Tibial nerve (tissue), 4 donors: ENCODE results near the gene OR1K1. TPM values are rescaled to one million over a fixed set of nuclear protein-coding genes. Genes with fewer than 3 reads are reported as not detected.

ENCODE experiments used
- DNase-seq, 2 donors: peaks; one replicate each; pipeline ENCODE4 v3.0.0-alpha.2; 2019; ENCODE audit warnings: low spot score in 2 of 2
- H3K27ac ChIP-seq, 4 donors: fragments of 200-600 bp; sonication (generic) in 3 of 4; one replicate each; pipeline ENCODE4 v1.5.1; 2017 to 2019; ENCODE audit warnings: mild to moderate bottlenecking in 1 of 4
- H3K27me3 ChIP-seq, 2 donors: fragments of 200-600 bp; sonication (generic) in 1 of 2; one replicate each; pipeline versions ENCODE4 v1.5.1 to v1.6.0; 2017 to 2019
- H3K36me3 ChIP-seq, 3 donors: fragments of 200-600 bp; sonication (generic); one replicate each; pipeline ENCODE4 v1.5.1; 2018 to 2019
- H3K4me1 ChIP-seq, 4 donors: fragments of 200-600 bp; sonication (generic) in 3 of 4; one replicate each; pipeline ENCODE4 v1.5.1; 2017 to 2019
- H3K4me3 ChIP-seq, 4 donors: fragments of 200-600 bp; sonication (generic) in 3 of 4; one replicate each; pipeline ENCODE4 v1.5.1; 2017 to 2019; ENCODE audit warnings: mild to moderate bottlenecking in 1 of 4, moderate library complexity in 1 of 4
- H3K9me3 ChIP-seq, 4 donors: fragments of 200-600 bp; sonication (generic) in 3 of 4; one replicate each; pipeline ENCODE4 v1.5.1; 2017 to 2019
- EP300 ChIP-seq, 2 donors: sonication (generic); formaldehyde crosslinking; IDR thresholded peaks; one replicate each; pipeline ENCODE4 v1.6.1; 2017; ENCODE audit warnings: antibody characterized with exemption in 2 of 2, mild to moderate bottlenecking in 1 of 2
- POLR2A ChIP-seq, 2 donors: fragments of 450-650 bp; IDR thresholded peaks; one replicate each; pipeline ENCODE4 v1.6.1; 2017; ENCODE audit warnings: antibody characterized with exemption in 2 of 2, mild to moderate bottlenecking in 2 of 2, moderate library complexity in 2 of 2
- WGBS, 2 donors: methylation state at CpG; one replicate each; pipeline ENCODE4 v1.1.5; 2018; 5-methylcytosine and 5-hydroxymethylcytosine counted together
- total RNA-seq, 4 donors: library from RNA; depleted of rRNA; stranded (reverse); fragments of >200 nt; gene quantifications; one replicate each; pipeline ENCODE4 v1.1.0, GENCODE V29; 2016
- TF ChIP-seq, protein P1 (sequence below), 5 experiments: fragments of 200-600 bp in 3 of 5; fragments of 450-650 bp in 2 of 5; sonication (generic) in 3 of 5; IDR thresholded peaks; one replicate each; pipeline ENCODE4 v1.5.1; 2016 to 2019; ENCODE audit warnings: antibody characterized with exemption in 5 of 5, mild to moderate bottlenecking in 3 of 5, moderate library complexity in 2 of 5

The OR1K1 gene
- total RNA-seq, 4 donors from 2014 or later: not detected

DNA sequence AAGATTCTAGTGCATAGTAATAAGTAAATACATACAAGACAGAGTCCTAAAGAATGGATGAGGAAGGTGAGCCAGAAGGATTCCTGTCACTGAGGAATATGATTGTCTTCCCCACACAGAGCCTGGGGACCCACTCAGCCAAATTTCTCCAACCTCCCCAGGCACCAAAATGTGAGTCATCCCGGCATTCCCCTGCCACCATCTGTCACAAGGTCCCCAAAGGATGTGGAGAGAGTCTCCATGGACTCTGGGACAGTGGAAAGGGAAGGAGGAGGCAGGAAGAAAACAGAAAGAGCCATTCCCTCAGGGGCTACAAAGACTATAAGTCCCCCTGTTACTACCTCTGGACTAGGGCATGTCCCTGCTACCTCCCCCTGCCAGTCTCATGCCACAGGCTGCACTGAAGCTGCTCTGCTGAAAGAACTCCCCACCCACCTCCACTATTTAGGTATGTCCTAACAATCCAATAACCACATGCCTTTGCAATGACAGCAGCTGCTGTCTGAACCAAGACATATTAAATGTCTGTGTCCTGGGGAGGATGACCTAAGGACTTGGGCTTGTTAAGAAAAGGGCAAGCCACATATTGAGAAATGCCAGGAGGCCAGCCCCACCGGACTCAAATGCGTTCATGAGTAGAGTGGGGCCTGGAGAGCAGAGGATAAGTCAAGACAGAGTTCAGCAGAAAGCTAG, 21.8 kb upstream of the OR1K1 start:
- H3K27ac ChIP-seq: no peak overlapping the region
- no peak overlapping the region for H3K4me3 ChIP-seq
- H3K9me3 ChIP-seq: peaks cover 0 to 22% (median 0%) of the 10 kb centered on the region in 4 donors
- no peaks in the 10 kb centered on the region for H3K27me3 ChIP-seq
- no peaks in the 10 kb centered on the region for H3K36me3 ChIP-seq
- TF ChIP-seq POLR2A (IDR thresholded peaks at IDR 0.05) (no peak), EP300 (IDR thresholded peaks at IDR 0.05) (no peak)
- TF ChIP-seq, protein P1, sequence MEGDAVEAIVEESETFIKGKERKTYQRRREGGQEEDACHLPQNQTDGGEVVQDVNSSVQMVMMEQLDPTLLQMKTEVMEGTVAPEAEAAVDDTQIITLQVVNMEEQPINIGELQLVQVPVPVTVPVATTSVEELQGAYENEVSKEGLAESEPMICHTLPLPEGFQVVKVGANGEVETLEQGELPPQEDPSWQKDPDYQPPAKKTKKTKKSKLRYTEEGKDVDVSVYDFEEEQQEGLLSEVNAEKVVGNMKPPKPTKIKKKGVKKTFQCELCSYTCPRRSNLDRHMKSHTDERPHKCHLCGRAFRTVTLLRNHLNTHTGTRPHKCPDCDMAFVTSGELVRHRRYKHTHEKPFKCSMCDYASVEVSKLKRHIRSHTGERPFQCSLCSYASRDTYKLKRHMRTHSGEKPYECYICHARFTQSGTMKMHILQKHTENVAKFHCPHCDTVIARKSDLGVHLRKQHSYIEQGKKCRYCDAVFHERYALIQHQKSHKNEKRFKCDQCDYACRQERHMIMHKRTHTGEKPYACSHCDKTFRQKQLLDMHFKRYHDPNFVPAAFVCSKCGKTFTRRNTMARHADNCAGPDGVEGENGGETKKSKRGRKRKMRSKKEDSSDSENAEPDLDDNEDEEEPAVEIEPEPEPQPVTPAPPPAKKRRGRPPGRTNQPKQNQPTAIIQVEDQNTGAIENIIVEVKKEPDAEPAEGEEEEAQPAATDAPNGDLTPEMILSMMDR (IDR thresholded peaks at IDR 0.05): no peak
- no peaks in the 10 kb centered on the region for H3K4me1 ChIP-seq
- DNase-seq: no peak
- WGBS, 2 donors: 57% methylated on average over 3 of the region's 3 CpGs

DNA sequence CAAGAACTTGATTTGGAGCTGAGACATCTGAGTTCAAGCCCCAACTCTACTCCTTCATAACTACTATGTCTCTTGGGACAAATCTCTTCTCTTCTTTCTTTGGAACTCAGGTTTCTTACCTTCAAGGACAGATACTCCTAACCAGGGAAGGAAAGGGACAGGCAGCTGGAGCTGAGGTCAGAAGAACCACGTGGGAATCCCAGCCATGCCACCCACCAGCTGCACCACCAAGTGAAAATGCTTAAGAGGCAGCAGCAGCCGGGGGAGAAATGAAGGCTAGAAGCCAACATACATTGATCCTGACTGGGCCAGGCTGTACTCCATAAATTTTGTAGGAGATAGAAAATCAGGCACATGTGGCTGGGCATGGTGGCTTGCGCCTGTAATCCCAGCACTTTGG, 20.7 kb upstream of the OR1K1 start:
- WGBS, 2 donors: 85 to 88% methylated on average over 3 of the region's 3 CpGs
- Histone ChIP-seq H3K4me3 (no peak overlapping the region), H3K36me3 (no peaks in the 10 kb centered on the region), H3K27ac (no peak overlapping the region), H3K27me3 (no peaks in the 10 kb centered on the region), H3K4me1 (no peaks in the 10 kb centered on the region), H3K9me3 (peaks cover 0 to 11% (median 0%) of the 10 kb centered on the region in 4 donors)
- no peak for DNase-seq
- TF ChIP-seq EP300 (IDR thresholded peaks at IDR 0.05) (no peak), POLR2A (IDR thresholded peaks at IDR 0.05) (no peak)
- TF ChIP-seq, protein P1 (IDR thresholded peaks at IDR 0.05): no peak

DNA sequence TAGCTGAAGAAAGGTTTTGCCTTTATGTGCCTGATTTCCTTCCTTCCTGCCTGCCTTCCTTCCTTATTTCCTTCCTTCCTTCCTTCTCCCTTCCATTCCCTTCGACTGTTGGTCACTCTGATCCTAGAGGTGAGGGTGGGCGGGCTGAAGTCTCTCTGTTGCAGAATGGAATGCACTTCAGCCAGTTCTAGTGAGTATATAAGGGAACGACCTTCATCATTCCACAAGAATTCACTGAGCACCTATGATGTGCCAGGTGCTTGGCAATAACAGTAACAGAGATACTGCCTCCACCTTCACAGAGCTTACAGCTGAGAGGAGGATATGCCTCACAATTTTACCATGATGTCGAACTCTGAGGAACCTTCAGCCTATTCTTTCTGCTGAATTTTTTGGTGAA, 19.9 kb upstream of the OR1K1 start:
- H3K27ac ChIP-seq: no peak overlapping the region
- H3K4me1 ChIP-seq: no peaks in the 10 kb centered on the region
- H3K9me3 ChIP-seq: peaks cover 0 to 9% (median 0%) of the 10 kb centered on the region in 4 donors
- TF ChIP-seq EP300 (IDR thresholded peaks at IDR 0.05): no peak
- no peak for TF ChIP-seq POLR2A (IDR thresholded peaks at IDR 0.05)
- TF ChIP-seq, protein P1 (IDR thresholded peaks at IDR 0.05): no peak
- DNase-seq: no peak
- 64 to 68% methylated on average over 4 of the region's 4 CpGs for WGBS, 2 donors
- H3K27me3 ChIP-seq: no peaks in the 10 kb centered on the region
- no peak overlapping the region for H3K4me3 ChIP-seq
- H3K36me3 ChIP-seq: no peaks in the 10 kb centered on the region

DNA sequence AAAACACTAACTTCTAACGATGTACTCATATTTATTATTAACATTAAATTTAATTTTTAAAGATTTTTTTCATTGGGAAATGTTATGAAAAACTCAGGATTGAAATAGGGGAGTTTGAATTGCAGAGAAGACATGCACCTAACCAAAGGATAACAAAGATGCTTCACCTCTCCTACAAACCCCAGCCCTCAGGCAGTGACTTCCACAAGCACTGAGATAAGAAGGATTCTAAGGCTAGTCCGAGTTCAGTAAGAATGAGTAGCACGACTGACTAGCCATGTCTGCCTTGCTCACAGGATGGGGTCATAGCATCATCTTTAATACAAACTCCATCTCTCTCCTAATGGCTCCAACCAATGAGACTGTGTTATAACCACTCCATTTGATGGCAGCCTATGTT, 18.3 kb upstream of the OR1K1 start:
- Histone ChIP-seq H3K27me3 (no peaks in the 10 kb centered on the region), H3K27ac (no peak overlapping the region), H3K4me1 (no peaks in the 10 kb centered on the region), H3K9me3 (peaks cover 0 to under 1% (median 0%) of the 10 kb centered on the region in 4 donors), H3K36me3 (no peaks in the 10 kb centered on the region), H3K4me3 (no peak overlapping the region)
- no peak for DNase-seq
- 57% methylated on average over 3 of the region's 3 CpGs for WGBS, 2 donors
- TF ChIP-seq POLR2A (IDR thresholded peaks at IDR 0.05) (no peak), EP300 (IDR thresholded peaks at IDR 0.05) (no peak)

DNA sequence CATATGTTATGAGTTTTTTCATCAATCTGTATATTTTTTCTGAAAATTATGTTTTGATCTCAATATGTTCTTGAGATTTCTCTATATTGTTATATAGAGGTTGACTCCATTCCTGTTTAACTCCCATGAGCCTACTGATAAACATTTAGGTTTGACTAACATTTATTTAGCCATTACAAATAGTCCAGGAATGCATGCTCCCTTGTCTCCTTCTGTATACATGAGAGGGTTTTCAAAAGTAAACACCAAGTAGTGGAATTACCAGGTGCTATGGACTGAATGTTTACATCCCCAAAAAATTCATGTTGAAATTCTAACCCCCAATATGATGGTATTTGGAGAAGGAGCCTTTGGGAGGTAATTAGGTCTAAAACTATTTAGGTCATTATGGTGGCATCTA, 14.7 kb upstream of the OR1K1 start:
- DNase-seq: no peak
- Histone ChIP-seq H3K27ac (no peak overlapping the region), H3K36me3 (peaks cover 0 to 12% (median 0%) of the 10 kb centered on the region in 3 donors), H3K27me3 (no peaks in the 10 kb centered on the region), H3K4me3 (no peak overlapping the region), H3K9me3 (no peaks in the 10 kb centered on the region), H3K4me1 (no peaks in the 10 kb centered on the region)
- TF ChIP-seq EP300 (IDR thresholded peaks at IDR 0.05): no peak
- TF ChIP-seq POLR2A (IDR thresholded peaks at IDR 0.05): no peak
- TF ChIP-seq, protein P1 (IDR thresholded peaks at IDR 0.05): no peak
